Keratinocyte (primary cell): ENCODE measurements around the gene FIGN.

ENCODE experiments used
- CTCF ChIP-seq, 3 experiments: IDR thresholded peaks in 1 of 3; conservative IDR thresholded peaks in 1 of 3; optimal IDR thresholded peaks in 1 of 3; 2 replicates in 2 of 3; 3 replicates in 1 of 3; pipeline versions ENCODE3 to v1.5.1; 2011; ENCODE audit warnings: low read length in 3 of 3, mild to moderate bottlenecking in 3 of 3, moderate library complexity in 2 of 3, control low read depth in 1 of 3, inconsistent platforms in 1 of 3; ENCODE audit not compliant: insufficient read depth in 2 of 3; ENCODE audit errors: extremely low read depth in 1 of 3
- EZH2 ChIP-seq: IDR thresholded peaks from one replicate; pipeline ENCODE4 v1.6.1; 2012; ENCODE audit warnings: inconsistent platforms, mild to moderate bottlenecking, low read length, moderate library complexity

GRCh38 chr2:163748420-163748819 is 12.6 kb upstream of the FIGN start:
- TF ChIP-seq CTCF (optimal IDR thresholded peaks at IDR 0.05 in 1 of 3, IDR thresholded peaks at IDR 0.05 in 1 of 3, conservative IDR thresholded peaks at IDR 0.05 in 1 of 3; ENCODE audit: extremely low read depth in 1 of 3, insufficient read depth in 2 of 3, low read length in 3 of 3): no peak
- no peak for TF ChIP-seq EZH2
